ENCODE data around the gene EYS.

Gene EYS

GRCh38 chr6:64553249-64553786 is 1153.7 kb downstream of the EYS start:
- TF ChIP-seq CTCF (IDR thresholded peaks at IDR 0.05): no peak

DNA sequence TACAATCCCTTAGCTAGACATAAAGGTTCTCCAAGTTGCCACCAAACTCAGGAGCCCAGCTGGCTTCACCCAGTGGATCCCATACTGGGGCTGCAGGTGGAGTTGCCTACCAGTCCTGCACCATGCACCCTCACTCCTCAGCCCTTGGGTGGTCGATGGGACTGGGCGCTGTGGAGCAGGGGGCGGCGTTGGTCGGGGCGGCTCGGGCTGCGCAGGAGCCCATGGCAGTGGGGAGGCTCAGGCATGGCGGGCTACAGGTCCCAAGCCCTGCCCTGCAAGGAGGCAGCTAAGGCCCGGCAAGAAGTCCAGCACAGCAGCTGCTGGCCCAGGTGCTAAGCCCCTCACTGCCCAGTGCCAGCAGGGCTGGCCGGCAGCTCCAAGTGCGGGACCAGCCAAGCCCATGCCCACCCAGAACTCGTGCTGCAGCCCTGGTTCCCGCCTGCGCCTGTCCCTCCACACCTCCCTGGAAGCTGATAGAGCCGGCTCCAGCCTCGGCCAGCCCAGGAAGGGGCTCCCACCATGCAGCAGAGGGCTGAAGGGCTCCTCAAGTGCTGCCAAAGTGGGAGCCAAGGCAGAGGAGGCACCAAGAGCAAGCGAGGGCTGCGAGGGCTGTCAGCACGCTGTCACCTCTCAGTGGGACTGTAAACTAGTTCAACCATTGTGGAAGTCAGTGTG is 1159.3 kb downstream of the EYS start:
- TF ChIP-seq CTCF (IDR thresholded peaks at IDR 0.05): no peak

- no peak for TF ChIP-seq CTCF (IDR thresholded peaks at IDR 0.05)
These were observed 1167.1 kb downstream of the EYS start for GRCh38 chr6:64539917-64540316.

GRCh38 chr6:64538722-64539121 is 1168.3 kb downstream of the EYS start:
- TF ChIP-seq CTCF (IDR thresholded peaks at IDR 0.05): no peak

DNA sequence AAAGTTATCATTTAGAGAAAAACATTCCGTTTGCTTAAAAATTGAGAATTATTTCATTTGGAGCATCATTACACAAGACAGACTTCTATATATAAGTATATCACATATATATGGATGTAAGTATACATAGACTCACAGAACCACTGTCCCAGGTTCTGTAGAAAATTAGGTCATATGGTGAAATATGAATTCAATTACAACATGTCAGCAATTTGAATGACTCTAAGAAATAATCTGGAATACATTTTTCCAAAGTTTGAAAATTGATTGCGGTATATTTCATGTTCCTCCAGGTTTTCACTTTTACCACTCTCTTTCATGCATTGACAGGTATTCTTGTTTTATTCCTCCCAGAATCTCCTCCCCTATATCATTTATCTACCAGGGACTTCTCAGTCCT is 1179.1 kb downstream of the EYS start:
- no peak for TF ChIP-seq CTCF (IDR thresholded peaks at IDR 0.05)

DNA sequence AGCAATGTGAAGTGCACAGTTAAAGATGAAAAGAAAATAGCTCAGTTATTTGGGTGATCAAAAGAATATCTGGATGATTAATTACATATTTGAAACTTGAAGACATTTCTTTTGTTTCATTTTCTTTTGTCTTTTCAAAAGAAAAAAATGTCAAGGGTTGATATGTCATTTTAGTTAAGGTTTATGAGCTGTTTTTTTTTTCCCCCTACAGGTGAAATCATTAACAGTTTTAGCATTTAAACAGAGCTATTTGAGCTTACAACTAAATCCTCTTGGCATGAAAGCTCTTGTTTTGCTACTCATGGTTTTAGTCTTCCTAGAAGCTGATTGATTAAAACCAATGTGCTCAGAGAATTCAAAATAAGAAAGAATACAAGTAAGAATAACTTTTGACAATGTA is 1184.2 kb downstream of the EYS start:
- no peak for TF ChIP-seq CTCF (IDR thresholded peaks at IDR 0.05)

DNA sequence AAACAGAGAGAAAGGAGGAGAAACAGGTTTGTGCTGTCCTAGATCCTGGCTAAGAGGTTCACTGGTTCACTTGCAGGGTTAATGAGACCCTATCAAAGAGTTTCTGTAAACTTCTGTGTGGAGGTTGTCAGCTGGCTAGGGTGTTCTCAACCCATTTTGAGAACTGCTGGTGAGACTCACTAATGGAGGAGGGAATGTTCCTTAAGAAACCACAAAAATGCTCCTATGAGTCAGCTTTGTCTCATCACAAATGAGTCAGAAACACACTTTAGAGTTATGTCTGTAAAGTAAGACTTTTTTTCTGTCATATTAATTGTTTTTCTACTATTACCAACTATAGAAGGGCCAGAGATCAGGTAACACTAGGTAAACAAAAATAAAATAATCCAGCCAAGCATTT is 1187.0 kb downstream of the EYS start:
- no peak for TF ChIP-seq CTCF (IDR thresholded peaks at IDR 0.05)

- no peak for TF ChIP-seq CTCF (IDR thresholded peaks at IDR 0.05)
These were observed 1190.6 kb downstream of the EYS start for GRCh38 chr6:64516393-64516792.

Measured in LNCAP (cell line).